ENCODE measurements around the gene ICE2. TPM values are rescaled to one million over a fixed set of nuclear protein-coding genes. Genes with fewer than 3 reads are reported as not detected.

Gene ICE2
- total RNA-seq, 1 experiment from 2014 or later, result 62.8 TPM

GRCh38 chr15:60381148-60381788 is 97.7 kb downstream of the ICE2 start:
- Histone ChIP-seq H3K4me1 (ENCODE audit: control insufficient read depth in 1 of 2, insufficient read depth in 2 of 2, low read length in 2 of 2) (peaks cover 72 to 96% of the 10 kb centered on the region in 2 experiments), H3K27me3 (ENCODE audit: insufficient read depth, low read length) (no peaks in the 10 kb centered on the region), H3K27ac (ENCODE audit: low read depth, low read length) (peak overlapping the region; percentile 93), H3K9ac (ENCODE audit: low read length) (peak overlapping the region; percentile 61), H3K79me2 (ENCODE audit: insufficient read depth, low read length) (peaks cover 99% of the 10 kb centered on the region), H3K36me3 (ENCODE audit: control insufficient read depth in 1 of 2, insufficient read depth in 2 of 2, low read length in 2 of 2) (peaks cover 27 to 58% of the 10 kb centered on the region in 2 experiments), H3K4me3 (replicated peaks in 1 of 2; ENCODE audit: low read depth in 1 of 2, low read length in 2 of 2) (no peak overlapping the region), H2AFZ (ENCODE audit: low read depth, low read length, poor library complexity, severe bottlenecking) (no peak overlapping the region), H3K9me3 (ENCODE audit: control insufficient read depth in 1 of 2, insufficient read depth in 1 of 2, low read depth in 1 of 2, low read length in 2 of 2) (no peaks in the 10 kb centered on the region), H3K4me2 (ENCODE audit: low read length) (peak overlapping the region; percentile 21), H3K9me2 (ENCODE audit: insufficient read depth) (no peaks in the 10 kb centered on the region), H4K20me1 (ENCODE audit: insufficient read depth) (peaks cover 18% of the 10 kb centered on the region; the same call in 1 of the 2 replicates)
- TF ChIP-seq POLR2AphosphoS5 (IDR thresholded peaks at IDR 0.05; ENCODE audit: low read depth, low read length) (no peak), SIN3A (IDR thresholded peaks at IDR 0.05; ENCODE audit: low read depth) (no peak), CEBPB (IDR thresholded peaks at IDR 0.05; ENCODE audit: low read depth) (no peak), POLR2A (IDR thresholded peaks at IDR 0.05; ENCODE audit: borderline replicate concordance, extremely low read depth, insufficient read depth, insufficient read length) (no peak)
- TF ChIP-seq, protein P1, sequence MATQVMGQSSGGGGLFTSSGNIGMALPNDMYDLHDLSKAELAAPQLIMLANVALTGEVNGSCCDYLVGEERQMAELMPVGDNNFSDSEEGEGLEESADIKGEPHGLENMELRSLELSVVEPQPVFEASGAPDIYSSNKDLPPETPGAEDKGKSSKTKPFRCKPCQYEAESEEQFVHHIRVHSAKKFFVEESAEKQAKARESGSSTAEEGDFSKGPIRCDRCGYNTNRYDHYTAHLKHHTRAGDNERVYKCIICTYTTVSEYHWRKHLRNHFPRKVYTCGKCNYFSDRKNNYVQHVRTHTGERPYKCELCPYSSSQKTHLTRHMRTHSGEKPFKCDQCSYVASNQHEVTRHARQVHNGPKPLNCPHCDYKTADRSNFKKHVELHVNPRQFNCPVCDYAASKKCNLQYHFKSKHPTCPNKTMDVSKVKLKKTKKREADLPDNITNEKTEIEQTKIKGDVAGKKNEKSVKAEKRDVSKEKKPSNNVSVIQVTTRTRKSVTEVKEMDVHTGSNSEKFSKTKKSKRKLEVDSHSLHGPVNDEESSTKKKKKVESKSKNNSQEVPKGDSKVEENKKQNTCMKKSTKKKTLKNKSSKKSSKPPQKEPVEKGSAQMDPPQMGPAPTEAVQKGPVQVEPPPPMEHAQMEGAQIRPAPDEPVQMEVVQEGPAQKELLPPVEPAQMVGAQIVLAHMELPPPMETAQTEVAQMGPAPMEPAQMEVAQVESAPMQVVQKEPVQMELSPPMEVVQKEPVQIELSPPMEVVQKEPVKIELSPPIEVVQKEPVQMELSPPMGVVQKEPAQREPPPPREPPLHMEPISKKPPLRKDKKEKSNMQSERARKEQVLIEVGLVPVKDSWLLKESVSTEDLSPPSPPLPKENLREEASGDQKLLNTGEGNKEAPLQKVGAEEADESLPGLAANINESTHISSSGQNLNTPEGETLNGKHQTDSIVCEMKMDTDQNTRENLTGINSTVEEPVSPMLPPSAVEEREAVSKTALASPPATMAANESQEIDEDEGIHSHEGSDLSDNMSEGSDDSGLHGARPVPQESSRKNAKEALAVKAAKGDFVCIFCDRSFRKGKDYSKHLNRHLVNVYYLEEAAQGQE (IDR thresholded peaks at IDR 0.05; ENCODE audit: low read depth), result no peak
- DNase-seq (ENCODE audit: low read depth, low spot score), result no peak
- no TSS peak for BruUV-seq (replicated peaks)
- no peak for ATAC-seq
- CTCF ChIA-PET, result no interaction called here
- RAD21 ChIA-PET (ENCODE audit: low non-redundant PET in 1 of 2, low total read pairs in 2 of 2, uncharacterized antibody in 2 of 2, unreplicated experiment in 2 of 2), result no interaction called here
- POLR2A ChIA-PET, result interaction anchor here (0.6 to 3.3 kb wide), 3 partner anchors 9 to 16 kb away, joined by 4 to 13 read pairs (median 5); no protein-coding TSS in a partner anchor
- intact Hi-C loops (cut with micrococcal nuclease), result no loop called here

Data from HCT116 (cell line).